Trophoblast cell (in vitro differentiated cells and primary cell): ENCODE results near the gene DHRS1.

Source experiments
- DNase-seq, 2 donors: peaks; one replicate each; pipeline ENCODE4 v3.0.0-alpha.2; 2016
- H2AFZ ChIP-seq: 2 replicates; pipeline ENCODE4 v1.6.1; 2013; ENCODE audit warnings: low read length, moderate library complexity, mild to moderate bottlenecking; ENCODE audit not compliant: insufficient read depth, poor library complexity
- H2AK5ac ChIP-seq: 2 replicates; pipeline ENCODE4 v1.6.1; 2013; ENCODE audit warnings: mild to moderate bottlenecking, low read length
- H2BK120ac ChIP-seq: 2 replicates; pipeline ENCODE4 v1.6.1; 2013; ENCODE audit warnings: low read length, mild to moderate bottlenecking, moderate library complexity; ENCODE audit not compliant: insufficient read depth, poor library complexity
- H2BK12ac ChIP-seq: 2 replicates; pipeline ENCODE4 v1.6.1; 2013; ENCODE audit warnings: mild to moderate bottlenecking, low read length, moderate library complexity
- H2BK5ac ChIP-seq: 2 replicates; pipeline ENCODE4 v1.6.1; 2013; ENCODE audit warnings: low read length, low read depth, moderate library complexity, mild to moderate bottlenecking; ENCODE audit not compliant: poor library complexity
- H3K14ac ChIP-seq: 2 replicates; pipeline ENCODE4 v1.6.1; 2013; ENCODE audit warnings: mild to moderate bottlenecking, low read length
- H3K18ac ChIP-seq: 2 replicates; pipeline ENCODE4 v1.6.1; 2013; ENCODE audit warnings: mild to moderate bottlenecking, low read length
- H3K23ac ChIP-seq: 2 replicates; pipeline ENCODE4 v1.6.1; 2013; ENCODE audit warnings: low read length
- H3K27ac ChIP-seq: 2 replicates; pipeline ENCODE4 v1.5.1; 2013; ENCODE audit warnings: low read depth, mild to moderate bottlenecking, inconsistent platforms, low read length, moderate library complexity
- H3K27me3 ChIP-seq: 2 replicates; pipeline ENCODE4 v1.6.1; 2013; ENCODE audit warnings: inconsistent platforms, mild to moderate bottlenecking, low read length, moderate library complexity; ENCODE audit not compliant: insufficient read depth
- H3K36me3 ChIP-seq, 2 experiments: 1 replicate in 1 of 2; 2 replicates in 1 of 2; pipeline ENCODE4 v1.6.1; 2013; ENCODE audit warnings: low read length in 2 of 2, mild to moderate bottlenecking in 2 of 2, moderate library complexity in 1 of 2; ENCODE audit not compliant: insufficient read depth in 2 of 2, control insufficient read depth in 1 of 2
- H3K4ac ChIP-seq: 2 replicates; pipeline ENCODE4 v1.6.1; 2013; ENCODE audit warnings: low read depth, mild to moderate bottlenecking, low read length, moderate library complexity
- H3K4me1 ChIP-seq, 2 experiments: 1 replicate in 1 of 2; 2 replicates in 1 of 2; pipeline ENCODE4 v1.6.1; 2013; ENCODE audit warnings: low read length in 2 of 2, mild to moderate bottlenecking in 2 of 2, moderate library complexity in 1 of 2; ENCODE audit not compliant: insufficient read depth in 2 of 2, control insufficient read depth in 1 of 2
- H3K4me2 ChIP-seq: 2 replicates; pipeline ENCODE4 v1.6.1; 2013; ENCODE audit warnings: inconsistent platforms, mild to moderate bottlenecking, low read length, moderate library complexity
- H3K4me3 ChIP-seq: 2 replicates; pipeline ENCODE4 v1.5.1; 2013; ENCODE audit warnings: mild to moderate bottlenecking, low read depth, low read length, inconsistent platforms
- H3K79me1 ChIP-seq: one replicate; pipeline ENCODE4 v1.6.1; 2013; ENCODE audit warnings: low read length
- H3K79me2 ChIP-seq: 2 replicates; pipeline ENCODE4 v1.6.1; 2013; ENCODE audit warnings: low read length, mild to moderate bottlenecking; ENCODE audit not compliant: control insufficient read depth, insufficient read depth, poor library complexity
- H3K9ac ChIP-seq: 2 replicates; pipeline ENCODE4 v1.6.1; 2013; ENCODE audit warnings: mild to moderate bottlenecking, low read length
- H3K9me3 ChIP-seq: 2 replicates; pipeline ENCODE4 v1.6.1; 2013; ENCODE audit warnings: low read depth, mild to moderate bottlenecking, control low read depth, inconsistent platforms, low read length; ENCODE audit not compliant: insufficient read depth
- H4K12ac ChIP-seq: 2 replicates; pipeline ENCODE4 v1.6.1; 2013; ENCODE audit warnings: low read depth, mild to moderate bottlenecking, low read length, moderate library complexity
- H4K8ac ChIP-seq: 2 replicates; pipeline ENCODE4 v1.6.1; 2013; ENCODE audit warnings: low read depth, mild to moderate bottlenecking, low read length, moderate library complexity
- H4K91ac ChIP-seq: one replicate; pipeline ENCODE4 v1.6.1; 2013; ENCODE audit warnings: low read depth, mild to moderate bottlenecking, low read length, moderate library complexity
- WGBS: extraction: QIAGEN DNeasy Blood & Tissue Kit; methylation state at CpG from one replicate; pipeline ENCODE4 v1.1.7; 2013; ENCODE audit warnings: missing lambda C conversion rate; ENCODE audit not compliant: insufficient read length, insufficient coverage; ENCODE audit errors: extremely low coverage; 5-methylcytosine and 5-hydroxymethylcytosine counted together

Gene DHRS1

GRCh38 chr14:24271134-24271833 is 28.3 kb downstream of the DHRS1 start, which contains the start of gene RABGGTA:
Gene RABGGTA, minus strand, starts transcription at chr14:24271597. Its CDS starts 482 bp downstream, at chr14:24271115.
- Histone ChIP-seq H3K27me3 (no peaks in the 10 kb centered on the region), H4K8ac (peak within 1 kb of the TSS; percentile 95), H4K12ac (peak within 1 kb of the TSS; percentile 78), H3K4me3 (peak within 1 kb of the TSS; percentile 81), H3K4me2 (peak within 1 kb of the TSS; percentile 77), H2BK5ac (peak within 1 kb of the TSS; percentile 91), H4K91ac (peak within 1 kb of the TSS; percentile 97), H3K4ac (peak within 1 kb of the TSS; percentile 56), H3K14ac (peak within 1 kb of the TSS; percentile 94), H3K9me3 (no peaks in the 10 kb centered on the region), H3K79me2 (peaks cover 2% of the 10 kb centered on the region), H2AFZ (peak within 1 kb of the TSS; percentile 67), H3K9ac (peak within 1 kb of the TSS; percentile 82), H3K79me1 (peaks cover 5% of the 10 kb centered on the region), H2BK12ac (no peak within 1 kb of the TSS), H3K4me1 (peaks cover 3 to 9% of the 10 kb centered on the region in 2 experiments), H2AK5ac (peak within 1 kb of the TSS; percentile 29), H3K36me3 (peaks cover 27 to 32% of the 10 kb centered on the region in 2 experiments), H3K23ac (no peak within 1 kb of the TSS), H2BK120ac (peak within 1 kb of the TSS; percentile 84), H3K18ac (peak within 1 kb of the TSS; percentile 84), H3K27ac (peak within 1 kb of the TSS; percentile 96)
- peak; percentile 84 to 95 for DNase-seq
- no CpG with 5 or more reads among the region's 61 CpGs for WGBS

DNA sequence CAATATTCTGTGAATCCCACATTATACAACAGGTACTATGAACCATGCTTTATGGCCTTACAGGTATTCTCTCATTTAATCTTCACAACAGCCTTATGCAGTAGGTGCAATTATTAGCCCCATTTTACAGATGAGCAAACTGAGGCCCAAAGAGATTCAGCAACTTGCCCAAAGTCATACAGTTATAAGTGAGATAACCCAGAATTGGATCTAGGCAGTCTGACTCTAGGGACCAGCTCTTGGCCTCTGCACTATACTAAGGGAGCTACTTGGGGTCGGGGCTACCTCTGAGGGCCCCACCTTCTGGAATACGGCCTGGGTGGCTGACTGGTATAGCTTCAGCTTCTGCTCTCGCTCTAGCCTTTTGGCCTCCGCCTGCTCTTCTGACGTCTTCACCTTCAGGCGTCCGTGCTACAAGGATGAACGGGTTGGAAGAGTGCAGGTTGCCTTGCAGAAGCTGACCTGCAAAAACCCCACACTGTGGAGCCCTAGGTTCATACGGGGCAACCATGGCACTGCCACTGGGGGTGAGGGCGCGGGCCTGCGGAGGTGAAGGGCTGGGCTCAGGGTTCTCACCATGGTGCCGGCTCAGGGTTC is 28.9 kb downstream of the DHRS1 start:
- Histone ChIP-seq H3K4ac (no peak overlapping the region), H4K8ac (peak overlapping the region; percentile 95), H2BK12ac (no peak overlapping the region)

DNA sequence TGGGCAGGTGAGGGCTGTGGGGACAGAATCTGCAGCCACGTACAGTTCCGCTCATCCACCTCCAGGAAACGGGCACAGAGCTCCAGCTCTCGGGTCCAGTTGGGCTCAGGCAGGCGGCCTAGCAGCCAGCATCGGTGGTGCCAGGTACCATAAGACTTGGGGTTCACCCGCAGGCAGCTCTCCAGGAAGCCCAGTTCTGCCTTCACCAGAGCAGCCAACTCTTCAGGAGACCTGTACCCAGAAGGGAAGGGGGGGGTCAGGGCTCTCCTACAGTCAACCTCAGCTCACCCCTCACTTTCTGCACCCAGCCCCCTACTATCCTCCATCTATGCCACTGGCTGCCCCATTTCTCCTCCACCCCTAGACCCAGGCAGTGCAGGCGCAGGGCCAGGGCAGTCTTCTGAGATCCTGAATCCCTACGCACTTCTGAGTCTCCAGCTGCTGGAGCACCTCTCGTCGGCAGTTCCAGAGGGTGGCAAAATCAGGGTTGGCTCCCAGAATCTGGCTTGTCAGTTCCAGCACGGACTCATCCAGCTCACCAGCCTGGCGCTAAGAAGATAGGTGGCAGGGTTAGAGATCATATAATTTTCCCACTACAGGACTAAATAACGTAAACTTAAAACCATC is 29.6 kb downstream of the DHRS1 start:
- H2BK120ac ChIP-seq: no peak overlapping the region
- peaks cover 30 to 40% of the 10 kb centered on the region in 2 experiments for H3K36me3 ChIP-seq
- H3K27me3 ChIP-seq: no peaks in the 10 kb centered on the region
- no peak overlapping the region for H2BK12ac ChIP-seq
- H4K91ac ChIP-seq: no peak overlapping the region
- H3K4me3 ChIP-seq: no peak overlapping the region
- H4K12ac ChIP-seq: no peak overlapping the region
- H2AK5ac ChIP-seq: peak overlapping the region; percentile 31
- H3K23ac ChIP-seq: no peak overlapping the region
- peaks cover 5 to 10% of the 10 kb centered on the region in 2 experiments for H3K4me1 ChIP-seq
- H2AFZ ChIP-seq: no peak overlapping the region
- H3K9ac ChIP-seq: no peak overlapping the region
- no CpG with 5 or more reads among the region's 14 CpGs for whole genome bisulfite sequencing
- H3K79me1 ChIP-seq: peaks cover 6% of the 10 kb centered on the region
- no peak overlapping the region for H4K8ac ChIP-seq
- no peak overlapping the region for H3K4ac ChIP-seq
- H3K79me2 ChIP-seq: peaks cover 3% of the 10 kb centered on the region
- DNase-seq: no peak
- peak overlapping the region; percentile 35 for H3K18ac ChIP-seq
- no peak overlapping the region for H3K27ac ChIP-seq
- H3K14ac ChIP-seq: no peak overlapping the region
- no peaks in the 10 kb centered on the region for H3K9me3 ChIP-seq
- H2BK5ac ChIP-seq: no peak overlapping the region
- H3K4me2 ChIP-seq: no peak overlapping the region

More for the DNA sequence above, 28.9 kb downstream of the DHRS1 start:
- H2BK120ac ChIP-seq: no peak overlapping the region
- WGBS: no CpG with 5 or more reads among the region's 13 CpGs
- no peak overlapping the region for H3K9ac ChIP-seq
- H3K36me3 ChIP-seq: peaks cover 30 to 37% of the 10 kb centered on the region in 2 experiments
- H3K14ac ChIP-seq: peak overlapping the region; percentile 94
- peak overlapping the region; percentile 96 for H3K27ac ChIP-seq
- DNase-seq: no peak
- no peak overlapping the region for H2AFZ ChIP-seq
- peak overlapping the region; percentile 81 for H3K4me3 ChIP-seq
- H3K4me2 ChIP-seq: peak overlapping the region; percentile 74
- H3K4me1 ChIP-seq: peaks cover 3 to 9% of the 10 kb centered on the region in 2 experiments
- H3K9me3 ChIP-seq: no peaks in the 10 kb centered on the region
- H4K12ac ChIP-seq: peak overlapping the region; percentile 78
- no peak overlapping the region for H3K23ac ChIP-seq
- H3K27me3 ChIP-seq: no peaks in the 10 kb centered on the region
- peak overlapping the region; percentile 84 for H3K18ac ChIP-seq
- H4K91ac ChIP-seq: peak overlapping the region; percentile 97
- H3K79me1 ChIP-seq: peaks cover 5% of the 10 kb centered on the region
- no peak overlapping the region for H2AK5ac ChIP-seq
- peaks cover 2% of the 10 kb centered on the region for H3K79me2 ChIP-seq
- H2BK5ac ChIP-seq: no peak overlapping the region

GRCh38 chr14:24269368-24269767 is 30.2 kb downstream of the DHRS1 start:
- Histone ChIP-seq H3K79me2 (peaks cover 4% of the 10 kb centered on the region), H3K36me3 (peaks cover 30 to 40% of the 10 kb centered on the region in 2 experiments), H2BK5ac (no peak overlapping the region), H4K12ac (no peak overlapping the region), H3K79me1 (peaks cover 13% of the 10 kb centered on the region), H3K9ac (no peak overlapping the region), H3K27ac (no peak overlapping the region), H3K14ac (no peak overlapping the region), H4K91ac (no peak overlapping the region), H2BK120ac (no peak overlapping the region), H3K18ac (no peak overlapping the region), H3K27me3 (no peaks in the 10 kb centered on the region), H3K4me1 (peaks cover 11 to 16% of the 10 kb centered on the region in 2 experiments), H3K4me3 (no peak overlapping the region), H2BK12ac (no peak overlapping the region), H2AK5ac (no peak overlapping the region), H3K9me3 (no peaks in the 10 kb centered on the region), H3K4ac (no peak overlapping the region), H3K4me2 (no peak overlapping the region), H4K8ac (no peak overlapping the region), H3K23ac (no peak overlapping the region), H2AFZ (no peak overlapping the region)
- DNase-seq: no peak
- WGBS: no CpG with 5 or more reads among the region's 8 CpGs
